H9 (cell line): ENCODE measurements around the gene ARFGAP1. TPM values are rescaled to one million over a fixed set of nuclear protein-coding genes. Genes with fewer than 3 reads are reported as not detected.

Source experiments
- DNase-seq: peaks from one replicate; pipeline ENCODE4 v3.0.0-alpha.2; 2017
- H2AFZ ChIP-seq: one replicate; pipeline ENCODE4 v1.6.1; 2013; ENCODE audit warnings: mild to moderate bottlenecking, low read length, control low read depth, moderate library complexity
- H2AK5ac ChIP-seq: 2 replicates; pipeline ENCODE4 v1.6.1; 2013; ENCODE audit warnings: low read length, control low read depth, mixed read lengths; ENCODE audit not compliant: insufficient read length
- H2BK120ac ChIP-seq: one replicate; pipeline ENCODE4 v1.6.1; 2013; ENCODE audit warnings: low read depth, mild to moderate bottlenecking, low read length, control low read depth, inconsistent platforms; ENCODE audit not compliant: poor library complexity, severe bottlenecking
- H2BK12ac ChIP-seq: 2 replicates; pipeline ENCODE4 v1.6.1; 2013; ENCODE audit warnings: low read length, control low read depth, mixed read lengths, low read depth; ENCODE audit not compliant: insufficient read length
- H2BK15ac ChIP-seq: 2 replicates; pipeline ENCODE4 v1.6.1; 2013; ENCODE audit warnings: low read depth, low read length, control low read depth
- H2BK20ac ChIP-seq: one replicate; pipeline ENCODE4 v1.6.1; 2013; ENCODE audit warnings: low read depth, mild to moderate bottlenecking, low read length, control low read depth, inconsistent platforms; ENCODE audit not compliant: poor library complexity, severe bottlenecking
- H2BK5ac ChIP-seq: 2 replicates; pipeline ENCODE4 v1.6.1; 2013; ENCODE audit warnings: low read length, control low read depth, mixed read lengths; ENCODE audit not compliant: insufficient read length
- H3K14ac ChIP-seq: 2 replicates; pipeline ENCODE4 v1.6.1; 2013; ENCODE audit warnings: low read length, control low read depth; ENCODE audit not compliant: insufficient read depth
- H3K18ac ChIP-seq: 2 replicates; pipeline ENCODE4 v1.6.1; 2013; ENCODE audit warnings: low read depth, mild to moderate bottlenecking, mixed read lengths, low read length, control low read depth; ENCODE audit not compliant: insufficient read length
- H3K23ac ChIP-seq: 2 replicates; pipeline ENCODE4 v1.6.1; 2013; ENCODE audit warnings: low read length, control low read depth, mixed read lengths, low read depth; ENCODE audit not compliant: insufficient read length
- H3K23me2 ChIP-seq: 2 replicates; pipeline ENCODE4 v1.6.1; 2013; ENCODE audit warnings: low read depth, mild to moderate bottlenecking, mixed read lengths, low read length, control low read depth; ENCODE audit not compliant: insufficient read length, poor library complexity, severe bottlenecking
- H3K27ac ChIP-seq: 2 replicates; pipeline ENCODE4 v1.5.1; 2013; ENCODE audit warnings: low read length, control low read depth, mixed read lengths, low read depth; ENCODE audit not compliant: insufficient read length
- H3K27me3 ChIP-seq: 2 replicates; pipeline ENCODE4 v1.6.1; 2013; ENCODE audit warnings: low read length, control low read depth, inconsistent platforms; ENCODE audit not compliant: insufficient read depth
- H3K4ac ChIP-seq: 2 replicates; pipeline ENCODE4 v1.6.1; 2013; ENCODE audit warnings: low read depth, mild to moderate bottlenecking, control low read depth, inconsistent platforms, low read length, moderate library complexity
- H3K4me1 ChIP-seq: 2 replicates; pipeline ENCODE4 v1.6.1; 2013; ENCODE audit warnings: low read length, control low read depth, inconsistent platforms; ENCODE audit not compliant: insufficient read depth
- H3K4me2 ChIP-seq: 2 replicates; pipeline ENCODE4 v1.6.1; 2013; ENCODE audit warnings: low read length, control low read depth, mixed read lengths; ENCODE audit not compliant: insufficient read length, insufficient read depth
- H3K56ac ChIP-seq: 2 replicates; pipeline ENCODE4 v1.6.1; 2013; ENCODE audit warnings: low read depth, mild to moderate bottlenecking, mixed read lengths, low read length, control low read depth; ENCODE audit not compliant: insufficient read length
- H3K79me1 ChIP-seq: 2 replicates; pipeline ENCODE4 v1.6.1; 2013; ENCODE audit warnings: low read depth, mild to moderate bottlenecking, moderate library complexity, low read length, control low read depth, inconsistent platforms; ENCODE audit not compliant: insufficient read depth, poor library complexity, severe bottlenecking
- H3K79me2 ChIP-seq: 2 replicates; pipeline ENCODE4 v1.6.1; 2013; ENCODE audit warnings: low read length, control low read depth, inconsistent platforms; ENCODE audit not compliant: insufficient read depth
- H3K9ac ChIP-seq: 2 replicates; pipeline ENCODE4 v1.6.1; 2013; ENCODE audit warnings: low read length, control low read depth, mixed read lengths; ENCODE audit not compliant: insufficient read length; ENCODE audit errors: extremely low read depth
- H3K9me3 ChIP-seq: one replicate; pipeline ENCODE4 v1.6.1; 2013; ENCODE audit warnings: low read depth, low read length, inconsistent platforms; ENCODE audit not compliant: control insufficient read depth
- H3T11ph ChIP-seq: one replicate; pipeline ENCODE4 v1.6.1; 2013; ENCODE audit warnings: mild to moderate bottlenecking, low read length, control low read depth, inconsistent platforms
- H4K20me1 ChIP-seq: one replicate; pipeline ENCODE4 v1.6.1; 2013; ENCODE audit not compliant: control insufficient read depth, insufficient read length, insufficient read depth
- H4K5ac ChIP-seq: 2 replicates; pipeline ENCODE4 v1.6.1; 2013; ENCODE audit warnings: low read depth, mild to moderate bottlenecking, mixed read lengths, low read length, control low read depth; ENCODE audit not compliant: insufficient read length
- H4K8ac ChIP-seq: replicated peaks from 2 replicates; pipeline ENCODE4 v1.6.1; 2013; ENCODE audit warnings: low read length, control low read depth, mixed read lengths, low read depth; ENCODE audit not compliant: insufficient read length
- H4K91ac ChIP-seq: 2 replicates; pipeline ENCODE4 v1.6.1; 2013; ENCODE audit warnings: low read depth, mild to moderate bottlenecking, moderate library complexity, mixed read lengths, low read length, control low read depth; ENCODE audit not compliant: insufficient read length
- H3K27ac Mint-ChIP-seq, 3 experiments: 2 replicates in 2 of 3; 3 replicates in 1 of 3; pipeline ENCODE4 v1.8.0; 2020 to 2021; ENCODE audit warnings: mixed read lengths in 3 of 3, mild to moderate bottlenecking in 1 of 3, moderate library complexity in 1 of 3
- H3K27me3 Mint-ChIP-seq: 2 replicates; pipeline ENCODE4 v1.8.0; 2021; ENCODE audit warnings: low read depth, mild to moderate bottlenecking, moderate library complexity, mixed read lengths
- H3K36me3 Mint-ChIP-seq, 3 experiments: 2 replicates in 2 of 3; 3 replicates in 1 of 3; pipeline ENCODE4 v1.8.0; 2020 to 2021; ENCODE audit warnings: low read depth in 3 of 3, mixed read lengths in 3 of 3; ENCODE audit not compliant: insufficient read depth in 1 of 3
- H3K4me1 Mint-ChIP-seq, 2 experiments: 2 replicates each; pipeline ENCODE4 v1.8.0; 2020; ENCODE audit warnings: mixed read lengths in 2 of 2
- H3K4me3 Mint-ChIP-seq, 2 experiments: 2 replicates in 1 of 2; 3 replicates in 1 of 2; pipeline ENCODE4 v1.8.0; 2020 to 2021; ENCODE audit warnings: mild to moderate bottlenecking in 2 of 2, mixed read lengths in 2 of 2, moderate library complexity in 1 of 2
- H3K9me3 Mint-ChIP-seq, 2 experiments: 2 replicates in 1 of 2; 3 replicates in 1 of 2; pipeline ENCODE4 v1.8.0; 2020; ENCODE audit warnings: mild to moderate bottlenecking in 2 of 2, mixed read lengths in 2 of 2, moderate library complexity in 1 of 2
- WGBS: extraction: QIAGEN DNeasy Blood & Tissue Kit; methylation state at CpG from one replicate; pipeline ENCODE4 v1.1.7; 2013; ENCODE audit warnings: missing lambda C conversion rate, low lambda C conversion rate, mixed read lengths; ENCODE audit not compliant: insufficient read length; ENCODE audit errors: extremely low coverage; 5-methylcytosine and 5-hydroxymethylcytosine counted together
- total RNA-seq: library from RNA; stranded (reverse); gene quantifications from 2 replicates; pipeline ENCODE4 v1.2.1, GENCODE V29; 2021
- TF ChIP-seq, protein P1 (sequence below): fragments of 200-600 bp; sonication (generic); conservative IDR thresholded peaks from 3 replicates; pipeline ENCODE4 v1.8.0; 2021; ENCODE audit warnings: antibody characterized with exemption, mild to moderate bottlenecking

ARFGAP1 gene
- total RNA-seq, 1 experiment from 2014 or later, result 114 TPM

DNA sequence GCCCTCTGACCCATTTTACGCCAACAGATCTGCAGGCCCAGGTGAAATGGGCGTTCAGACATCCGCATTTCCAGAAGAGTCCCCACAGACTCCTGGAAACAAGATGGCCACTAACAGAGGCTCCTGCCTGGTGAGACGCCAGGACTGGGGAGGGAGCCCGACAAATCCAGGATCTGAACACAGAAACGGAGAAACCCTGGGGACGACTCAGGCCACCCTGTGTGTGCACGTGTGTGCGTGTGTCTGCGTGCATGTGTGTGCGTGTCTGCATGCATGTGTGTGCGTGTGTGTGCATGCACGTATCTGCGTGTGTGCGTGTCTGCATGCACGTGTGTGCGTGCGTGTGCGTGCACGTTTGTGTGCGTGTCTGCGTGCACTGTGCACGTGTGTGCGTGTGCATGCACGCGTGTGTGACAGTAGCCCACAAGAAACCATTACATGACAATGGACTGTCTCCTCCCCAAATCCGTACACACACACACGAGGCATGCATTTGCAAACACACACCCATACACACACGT is 63.7 kb downstream of the ARFGAP1 start:
- Histone ChIP-seq H4K5ac (no peak overlapping the region), H3K14ac (no peak overlapping the region), H2AFZ (no peak overlapping the region), H3K9me3 (no peaks in the 10 kb centered on the region), H3K4me2 (no peak overlapping the region), H2BK5ac (no peak overlapping the region), H3K27ac (no peak overlapping the region), H4K20me1 (no peaks in the 10 kb centered on the region), H3K79me1 (no peaks in the 10 kb centered on the region), H4K8ac (no peak overlapping the region), H2AK5ac (no peak overlapping the region), H3K4ac (no peak overlapping the region), H3K4me1 (no peaks in the 10 kb centered on the region), H3K27me3 (no peaks in the 10 kb centered on the region), H3K9ac (no peak overlapping the region), H4K91ac (no peak overlapping the region), H3T11ph (no peak overlapping the region), H2BK120ac (no peak overlapping the region), H3K18ac (no peak overlapping the region), H2BK12ac (no peak overlapping the region), H3K56ac (no peak overlapping the region), H3K23me2 (no peaks in the 10 kb centered on the region), H2BK20ac (no peak overlapping the region), H3K23ac (peak overlapping the region; percentile 98), H2BK15ac (no peak overlapping the region), H3K79me2 (no peaks in the 10 kb centered on the region; the same call in 1 of the 2 replicates)
- Mint-ChIP-seq H3K4me3 (no peak overlapping the region), H3K9me3 (peaks cover 6 to 19% of the 10 kb centered on the region in 2 experiments), H3K27ac (no peak overlapping the region), H3K27me3 (peaks cover 52% of the 10 kb centered on the region), H3K4me1 (0 out of 4 replicates have a peak, but pooled peaks cover 0 to 3% of the 10 kb centered on the region in 2 experiments), H3K36me3 (peaks cover 0 to 9% (median 8%) of the 10 kb centered on the region in 3 experiments; a peak in 5 of 7 replicates)
- no peak for DNase-seq
- TF ChIP-seq, protein P1, sequence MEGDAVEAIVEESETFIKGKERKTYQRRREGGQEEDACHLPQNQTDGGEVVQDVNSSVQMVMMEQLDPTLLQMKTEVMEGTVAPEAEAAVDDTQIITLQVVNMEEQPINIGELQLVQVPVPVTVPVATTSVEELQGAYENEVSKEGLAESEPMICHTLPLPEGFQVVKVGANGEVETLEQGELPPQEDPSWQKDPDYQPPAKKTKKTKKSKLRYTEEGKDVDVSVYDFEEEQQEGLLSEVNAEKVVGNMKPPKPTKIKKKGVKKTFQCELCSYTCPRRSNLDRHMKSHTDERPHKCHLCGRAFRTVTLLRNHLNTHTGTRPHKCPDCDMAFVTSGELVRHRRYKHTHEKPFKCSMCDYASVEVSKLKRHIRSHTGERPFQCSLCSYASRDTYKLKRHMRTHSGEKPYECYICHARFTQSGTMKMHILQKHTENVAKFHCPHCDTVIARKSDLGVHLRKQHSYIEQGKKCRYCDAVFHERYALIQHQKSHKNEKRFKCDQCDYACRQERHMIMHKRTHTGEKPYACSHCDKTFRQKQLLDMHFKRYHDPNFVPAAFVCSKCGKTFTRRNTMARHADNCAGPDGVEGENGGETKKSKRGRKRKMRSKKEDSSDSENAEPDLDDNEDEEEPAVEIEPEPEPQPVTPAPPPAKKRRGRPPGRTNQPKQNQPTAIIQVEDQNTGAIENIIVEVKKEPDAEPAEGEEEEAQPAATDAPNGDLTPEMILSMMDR, result no peak
- WGBS, result no CpG with 5 or more reads among the region's 29 CpGs
